HEK293T (cell line): Measurements from ENCODE around the gene PLXNA2.

Source experiments
- CTBP1 ChIP-seq: fragments of 450-650 bp; IDR thresholded peaks from 2 replicates; pipeline ENCODE4 v1.6.1; 2016; ENCODE audit warnings: borderline replicate concordance
- ELF4 ChIP-seq: fragments of 450-650 bp; IDR thresholded peaks from 2 replicates; pipeline ENCODE4 v1.6.1; 2017; ENCODE audit warnings: antibody characterized with exemption
- FOXA1 ChIP-seq: fragments of 450-650 bp; IDR thresholded peaks from 2 replicates; pipeline ENCODE4 v1.6.1; 2016; ENCODE audit warnings: mild to moderate bottlenecking
- FOXK2 ChIP-seq: fragments of 450-650 bp; IDR thresholded peaks from 2 replicates; pipeline ENCODE4 v1.6.1; 2016; ENCODE audit warnings: mild to moderate bottlenecking
- FOXM1 ChIP-seq: fragments of 450-650 bp; IDR thresholded peaks from 2 replicates; pipeline ENCODE4 v1.6.1; 2017; ENCODE audit warnings: mild to moderate bottlenecking, borderline replicate concordance
- HDGF ChIP-seq: fragments of 450-650 bp; IDR thresholded peaks from 2 replicates; pipeline ENCODE4 v1.6.1; 2017; ENCODE audit warnings: antibody characterized with exemption, borderline replicate concordance
- L3MBTL2 ChIP-seq: fragments of 450-650 bp; conservative IDR thresholded peaks from 2 replicates; pipeline ENCODE4 v1.6.1; 2016; ENCODE audit warnings: mild to moderate bottlenecking
- NFRKB ChIP-seq: fragments of 450-650 bp; IDR thresholded peaks from 2 replicates; pipeline ENCODE4 v1.6.1; 2016; ENCODE audit warnings: mild to moderate bottlenecking, moderate library complexity
- PKNOX1 ChIP-seq: fragments of 450-650 bp; IDR thresholded peaks from 2 replicates; pipeline ENCODE4 v1.6.1; 2016
- SP1 ChIP-seq: fragments of 450-650 bp; IDR thresholded peaks from 2 replicates; pipeline ENCODE4 v1.6.1; 2017
- SUZ12 ChIP-seq: fragments of 450-650 bp; IDR thresholded peaks from 2 replicates; pipeline ENCODE4 v1.6.1; 2016; ENCODE audit warnings: mild to moderate bottlenecking
- TARDBP ChIP-seq: fragments of 450-650 bp; IDR thresholded peaks from 2 replicates; pipeline ENCODE4 v1.6.1; 2016

DNA sequence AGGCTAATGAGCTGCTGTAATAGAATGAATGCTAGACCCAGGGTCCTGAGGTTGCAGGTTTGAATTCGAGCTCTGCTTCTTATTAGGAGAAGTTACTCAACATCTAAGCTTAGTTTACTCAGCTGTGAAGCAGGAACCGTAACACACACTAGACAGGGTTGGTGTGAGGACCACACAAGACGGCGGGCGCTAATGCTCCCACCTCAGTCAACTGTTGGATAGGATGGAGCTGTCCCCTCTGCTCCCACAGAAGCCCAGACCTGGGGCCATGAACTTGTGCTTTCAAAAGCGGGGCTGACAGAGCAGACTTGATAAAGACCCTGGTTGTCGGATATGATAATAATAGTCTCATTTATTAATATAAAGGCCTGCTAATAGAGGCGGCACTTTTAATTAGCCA, 234.9 kb downstream of the PLXNA2 start:
- no peak for TF ChIP-seq SP1
- TF ChIP-seq ELF4: no peak
- TF ChIP-seq HDGF: no peak
- TF ChIP-seq FOXM1: no peak
- TF ChIP-seq FOXK2: no peak
- TF ChIP-seq PKNOX1: no peak
- no peak for TF ChIP-seq NFRKB
- TF ChIP-seq CTBP1: no peak
- TF ChIP-seq SUZ12: no peak
- no peak for TF ChIP-seq L3MBTL2
- no peak for TF ChIP-seq FOXA1
- TF ChIP-seq TARDBP: no peak
